ENCODE measurements around the gene CD37. TPM values are rescaled to one million over a fixed set of nuclear protein-coding genes. Genes with fewer than 3 reads are reported as not detected.

CD37 gene
- polyA plus RNA-seq, 3 donors from 2014 or later, result 104 to 179 (median 106) TPM

DNA sequence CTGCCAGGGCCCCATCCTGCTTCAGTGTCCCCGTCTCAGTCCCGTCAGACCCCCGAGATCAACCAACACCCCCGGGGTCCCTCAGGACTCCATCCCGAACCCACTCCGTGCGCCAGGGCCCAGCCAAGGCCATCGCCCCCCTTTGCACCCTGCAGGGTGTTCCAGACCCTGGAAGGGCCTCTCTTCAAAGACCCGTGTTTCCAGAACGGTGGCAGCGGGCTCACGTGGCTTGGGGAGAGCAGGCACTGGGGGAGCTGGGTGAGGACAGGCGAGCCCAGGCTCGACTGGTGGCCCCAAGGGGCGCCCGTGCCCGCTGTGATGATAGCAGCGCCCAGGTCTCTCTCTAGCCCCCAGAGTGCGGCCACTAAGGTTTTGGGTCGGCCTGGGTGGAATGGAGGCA is 54.2 kb downstream of the CD37 start:
- Mint-ChIP-seq H3K4me3 (no peak overlapping the region), H3K27ac (no peak overlapping the region), H3K9me3 (no peaks in the 10 kb centered on the region), H3K4me1 (peaks cover 18 to 34% of the 10 kb centered on the region in 2 donors), H3K27me3 (ENCODE audit: low read depth in 3 of 3) (peaks cover 7 to 21% (median 8%) of the 10 kb centered on the region in 3 donors), H3K36me3 (no peaks in the 10 kb centered on the region)
- no peak for DNase-seq

Other genes with a start within 250 kb of the CD37 start
- 10 to 100 TPM; 42.6 to 84.4 (median 48.8) TPM for gene SNRNP70, start 250.0 kb upstream of the CD37 start, polyA plus RNA-seq
- 1 to 10 TPM; 3.2 to 6.9 (median 5.6) TPM for gene LIN7B, start 221.0 kb upstream of the CD37 start, polyA plus RNA-seq
- gene C19orf73, start 216.3 kb upstream of the CD37 start, polyA plus RNA-seq, result 1 to 10 TPM; 2.6 to 5.5 (median 3.6) TPM
- gene PPFIA3, start 215.9 kb upstream of the CD37 start, polyA plus RNA-seq, result under 1 TPM in 2 of 3 donors, not detected in 1; 0.07 to 0.58 TPM
- gene HRC, start 180.0 kb upstream of the CD37 start, polyA plus RNA-seq, result not detected
- under 1 TPM in 1 of 3 donors, not detected in 2; 0.17 TPM for gene TRPM4, start 177.6 kb upstream of the CD37 start, polyA plus RNA-seq
- gene SLC6A16, start 10.2 kb upstream of the CD37 start, polyA plus RNA-seq, result 1 to 10 TPM; 3.0 to 9.0 (median 4.4) TPM
- gene TEAD2, start 27.0 kb downstream of the CD37 start, polyA plus RNA-seq, result not detected
- not detected for gene DKKL1, start 28.5 kb downstream of the CD37 start, polyA plus RNA-seq
- not detected for gene KASH5, start 52.8 kb downstream of the CD37 start, polyA plus RNA-seq
- gene PTH2, start 88.0 kb downstream of the CD37 start, polyA plus RNA-seq, result not detected
- gene GFY, start 90.0 kb downstream of the CD37 start, polyA plus RNA-seq, result not detected
- gene SLC17A7, start 106.1 kb downstream of the CD37 start, polyA plus RNA-seq, result not detected
- gene PIH1D1, start 116.4 kb downstream of the CD37 start, polyA plus RNA-seq, result 10 to 100 TPM; 91.4 to 97.6 (median 93.3) TPM
- 10 to 100 TPM; 37.2 to 57.0 (median 42.4) TPM for gene ALDH16A1, start 117.8 kb downstream of the CD37 start, polyA plus RNA-seq
- gene FLT3LG, start 138.8 kb downstream of the CD37 start, polyA plus RNA-seq, result 10 to 100 TPM; 22.6 to 36.6 (median 28.3) TPM
- 1,000 to 10,000 TPM in 2 of 3 donors, 100 to 1,000 TPM in 1; 840 to 2,055 (median 1,247) TPM for gene RPL13A, start 152.2 kb downstream of the CD37 start, polyA plus RNA-seq
- gene RPS11, start 161.0 kb downstream of the CD37 start, polyA plus RNA-seq, result 1,000 to 10,000 TPM; 1,178 to 2,153 (median 1,290) TPM
- gene FCGRT, start 177.3 kb downstream of the CD37 start, polyA plus RNA-seq, result 10 to 100 TPM; 13.8 to 35.9 (median 34.9) TPM
- gene RCN3, start 192.6 kb downstream of the CD37 start, polyA plus RNA-seq, result 1 to 10 TPM in 2 of 3 donors, under 1 TPM in 1; 0.86 to 1.7 (median 1.0) TPM
- gene NOSIP, start 245.2 kb downstream of the CD37 start, polyA plus RNA-seq, result 100 to 1,000 TPM; 196 to 251 (median 239) TPM
- gene PRRG2, start 245.9 kb downstream of the CD37 start, polyA plus RNA-seq, result under 1 TPM in 1 of 3 donors, not detected in 2; 0.78 TPM